NCI-H187 treated with DMSO at 0.1 percent for 48 hours (cell line): ENCODE results near the gene YPEL2.

Experiments used
- DNase-seq: peaks from one replicate; lab custom pipeline; 2025; lab: John Stamatoyannopoulos, UW

Gene YPEL2

DNA sequence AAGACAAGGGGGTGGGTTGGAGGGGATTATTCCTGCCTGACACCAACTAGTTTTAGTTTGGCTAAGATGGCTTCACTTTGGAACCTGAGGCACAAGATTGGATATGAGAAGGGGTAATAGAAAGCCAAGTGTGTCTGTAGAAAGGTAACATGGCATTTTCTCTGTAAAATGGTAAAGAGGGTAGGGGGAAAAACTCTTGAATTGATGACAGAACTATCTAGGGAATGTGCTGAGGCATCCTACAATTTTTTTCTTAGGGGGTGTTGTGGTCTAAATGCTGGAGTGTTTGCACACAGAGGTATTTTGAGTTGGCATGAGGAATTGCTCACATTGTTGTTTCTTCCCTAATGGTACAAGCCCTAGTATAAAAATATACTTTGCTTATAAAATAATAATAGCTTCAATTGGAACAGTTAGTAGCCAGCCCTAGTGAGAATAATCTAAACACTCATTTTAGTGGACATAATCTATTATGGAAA is 25.8 kb downstream of the YPEL2 start:
- no peak for DNase-seq

DNA sequence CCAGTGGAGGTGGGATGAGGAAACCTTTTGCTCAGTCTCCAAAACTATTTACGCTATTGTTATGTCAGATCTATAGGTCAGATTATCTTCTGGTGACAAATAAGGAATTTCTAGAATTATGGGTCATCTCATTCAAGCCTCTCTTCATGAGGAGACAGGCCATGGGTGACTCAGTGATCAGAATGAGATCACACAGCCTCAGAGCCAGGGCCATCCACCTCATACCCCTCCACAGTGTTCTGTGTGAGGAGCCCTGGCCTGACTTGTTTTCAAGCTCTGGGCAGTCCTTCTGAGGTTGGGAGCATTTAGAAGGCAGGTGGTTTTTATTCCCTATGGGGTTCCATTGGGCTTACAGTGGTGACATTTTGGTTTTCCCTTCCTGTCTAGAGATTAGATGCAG is 26.5 kb downstream of the YPEL2 start:
- no peak for DNase-seq

DNA sequence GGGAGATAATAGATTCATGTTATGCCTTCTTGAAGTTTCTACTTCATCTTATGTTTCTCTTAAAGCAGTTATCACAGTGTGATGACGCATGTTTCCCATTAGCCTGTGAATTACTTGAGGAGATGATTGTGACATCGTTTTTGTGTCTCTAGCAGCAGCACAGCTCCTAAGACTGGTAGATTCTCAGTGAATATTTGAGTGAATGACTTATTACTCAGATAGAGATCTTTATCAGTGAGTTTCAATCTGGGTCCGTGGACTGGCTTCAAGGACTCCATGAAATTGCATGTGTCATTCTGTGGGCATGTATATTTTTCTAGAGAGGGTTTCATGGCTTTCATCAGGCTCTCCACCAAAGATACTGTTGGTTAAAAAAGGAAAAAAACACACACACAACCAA is 29.9 kb downstream of the YPEL2 start:
- DNase-seq = no peak

DNA sequence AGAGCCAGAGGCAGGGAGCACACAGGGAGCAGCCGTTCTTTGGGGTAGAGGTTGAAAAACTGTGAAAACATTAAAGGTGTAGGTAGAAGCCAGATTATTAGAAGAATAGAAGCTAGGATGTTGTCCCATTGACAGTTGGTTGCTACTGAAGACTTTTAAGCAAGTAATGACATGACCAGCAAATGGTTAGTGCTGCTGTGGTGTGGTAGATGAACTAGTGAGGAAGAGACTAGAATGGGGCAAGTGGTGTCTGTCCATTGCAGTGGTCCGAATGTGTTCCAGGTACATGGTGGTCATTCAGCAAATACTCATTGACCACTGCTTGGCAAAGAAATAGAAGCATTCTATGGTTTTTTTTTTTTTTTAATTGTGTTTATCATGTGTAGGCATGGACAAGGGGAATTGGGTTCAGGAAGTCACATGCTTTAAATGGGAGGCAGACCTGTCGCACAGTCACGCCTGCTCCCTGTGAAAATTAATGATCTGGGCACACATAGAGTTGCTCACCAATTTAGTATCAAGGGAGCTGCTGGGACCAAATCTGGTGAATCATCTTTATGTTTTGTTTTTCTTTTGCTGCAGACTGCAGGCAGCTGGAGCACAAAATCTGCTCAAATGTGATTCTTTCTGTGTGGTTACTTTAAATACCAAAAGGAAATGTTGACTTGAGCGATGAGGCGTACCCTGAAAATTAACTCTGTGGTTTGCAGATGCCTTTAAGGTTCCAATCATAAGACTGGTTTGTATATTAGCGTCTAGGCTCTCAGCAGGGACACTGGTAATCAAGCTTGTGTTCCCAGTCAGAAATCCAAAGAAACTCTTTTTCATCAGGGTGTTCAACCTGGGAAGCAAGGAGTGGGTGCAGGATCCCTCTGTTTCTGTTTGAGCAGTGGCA is 30.7 kb downstream of the YPEL2 start:
- DNase-seq = no peak

DNA sequence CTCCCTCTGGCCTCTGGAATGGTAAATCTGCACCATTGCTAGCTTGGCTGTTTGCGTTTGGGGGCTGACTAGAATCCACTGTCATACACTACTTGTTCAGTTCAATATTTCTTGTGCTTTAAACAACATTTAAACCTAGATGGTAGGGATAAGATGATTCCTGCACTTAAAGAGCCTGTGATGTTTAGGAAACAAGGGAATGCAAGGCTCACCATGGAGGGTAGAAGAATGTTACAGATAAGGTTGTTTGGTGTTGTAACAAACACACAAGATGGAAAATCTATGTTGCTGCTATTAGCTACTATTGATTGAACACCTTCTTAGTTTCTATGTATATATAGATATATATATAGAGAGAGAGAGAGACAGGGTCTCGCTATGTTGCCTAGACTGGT is 31.4 kb downstream of the YPEL2 start:
- DNase-seq = no peak

DNA sequence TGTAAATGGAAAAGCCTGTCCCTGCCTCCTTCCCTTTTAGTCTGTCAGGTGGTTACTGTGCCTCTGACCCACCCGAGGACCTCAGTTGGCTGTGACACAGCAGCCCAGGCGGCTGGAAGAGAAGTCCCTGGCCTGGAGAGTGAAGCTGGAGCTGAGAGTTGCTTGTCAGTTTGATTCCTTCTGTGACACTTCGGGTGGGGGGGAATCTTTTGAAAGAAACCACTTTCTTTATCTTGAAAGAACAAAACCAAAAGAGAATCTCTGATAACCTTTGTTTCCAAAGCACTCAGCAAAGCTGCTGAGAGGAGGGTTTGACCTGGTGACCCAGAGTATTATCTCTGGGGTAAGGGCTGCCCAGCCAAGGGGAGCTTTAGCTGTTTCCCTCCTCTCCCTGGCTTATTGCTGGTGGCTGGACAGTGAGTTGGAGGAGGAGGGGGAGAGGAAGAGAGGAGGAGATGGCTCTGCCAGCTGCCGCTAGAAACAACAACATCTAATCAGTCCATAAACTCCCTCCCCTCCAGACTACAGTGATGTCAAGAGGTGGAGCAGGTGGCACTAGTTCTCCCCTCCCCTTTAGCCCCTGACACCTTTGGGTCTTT is 34.0 kb downstream of the YPEL2 start:
- DNase-seq = no peak

DNA sequence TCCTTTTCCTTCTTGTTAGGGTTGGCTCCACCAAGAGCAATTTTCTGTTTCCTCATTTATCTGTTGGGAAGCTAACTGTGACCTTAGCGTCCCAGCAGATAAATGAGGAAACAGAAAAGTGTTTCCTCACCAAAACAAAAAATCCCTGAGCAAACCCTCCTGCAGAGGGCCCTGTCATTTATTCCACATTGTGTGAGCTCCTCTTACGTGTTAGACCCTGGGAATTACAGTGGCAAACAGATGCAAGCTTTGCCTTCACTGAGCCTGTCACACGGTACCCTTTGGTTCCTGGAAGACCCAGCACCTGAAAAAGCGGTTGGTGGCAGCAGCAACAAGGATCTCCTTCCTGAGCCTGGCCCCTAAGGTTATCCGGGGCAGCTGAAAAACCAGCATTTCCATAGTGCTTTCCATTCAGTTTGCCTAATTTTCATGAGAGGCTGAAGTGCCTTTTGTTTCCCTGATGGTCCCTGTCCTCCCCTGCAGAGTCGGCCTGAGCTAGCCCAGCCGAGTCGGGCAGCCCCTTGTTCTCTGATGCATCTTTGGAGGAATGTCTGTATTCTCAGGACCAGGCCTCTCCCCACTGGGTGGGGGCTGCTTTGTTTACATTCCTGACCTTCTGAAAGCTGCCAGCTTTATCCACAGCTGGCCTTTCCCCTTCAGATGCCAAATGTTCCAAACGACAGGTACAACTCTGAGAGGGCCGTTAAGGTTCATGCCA is 34.7 kb downstream of the YPEL2 start:
- no peak for DNase-seq

DNA sequence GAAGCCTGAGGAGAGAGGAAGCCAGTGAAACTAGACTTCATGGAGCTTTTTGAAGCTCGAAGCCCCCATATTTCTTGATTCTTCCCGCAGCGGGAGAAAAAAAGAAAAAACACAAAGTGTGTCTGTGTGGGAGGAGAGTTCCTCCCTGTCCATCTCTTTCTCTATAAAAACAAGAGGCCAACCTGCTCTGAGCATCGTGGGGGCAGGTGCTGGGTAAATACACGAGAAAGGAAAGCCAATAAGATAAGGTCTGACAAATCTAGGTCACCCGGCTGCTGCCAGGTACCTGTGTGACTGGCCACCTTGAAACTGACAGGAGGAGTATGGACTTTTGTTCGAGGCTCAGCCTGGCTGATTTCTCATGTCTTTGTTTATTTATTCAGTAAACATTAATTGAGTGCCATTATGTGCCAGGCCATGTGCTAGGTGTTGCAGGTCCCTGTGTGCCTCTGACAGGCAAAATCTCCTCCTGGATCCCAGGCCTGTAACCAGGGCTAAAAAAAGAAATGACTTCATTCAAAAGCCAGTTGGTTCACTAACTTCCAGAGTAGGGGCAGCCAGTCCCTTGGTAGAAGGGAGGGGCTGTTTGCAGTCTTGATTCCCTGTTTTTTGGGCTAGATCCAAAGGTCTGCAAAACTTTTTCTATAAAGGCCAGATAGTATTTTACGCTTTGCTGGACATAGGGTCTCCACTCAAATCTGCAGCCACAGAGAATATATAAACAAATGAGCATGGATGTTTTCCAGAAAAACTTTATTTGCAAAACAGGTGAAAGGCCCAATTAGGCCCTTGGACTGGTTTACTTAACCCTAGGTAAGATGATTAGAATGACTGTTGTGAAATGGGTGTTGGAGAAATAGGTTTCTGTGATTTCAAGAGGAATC is 35.6 kb downstream of the YPEL2 start:
- no peak for DNase-seq

DNA sequence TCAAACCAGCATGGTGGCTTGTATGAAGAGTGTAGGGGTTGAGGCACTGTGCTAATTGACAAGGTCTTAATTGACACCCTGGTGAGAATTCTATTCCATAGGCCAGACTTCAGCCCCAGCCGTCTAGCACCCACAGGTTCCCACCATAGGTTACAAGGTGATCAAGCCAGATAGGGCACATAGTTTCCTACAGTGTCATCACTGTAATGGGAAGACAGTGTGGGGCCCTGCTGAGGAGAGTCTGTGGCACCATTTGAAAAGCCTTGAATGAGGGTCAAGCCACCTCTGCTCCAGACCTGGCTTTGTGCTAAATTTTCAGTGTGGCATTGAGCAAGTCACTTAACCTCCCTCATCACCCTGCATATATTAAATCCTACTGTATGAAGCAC is 36.2 kb downstream of the YPEL2 start:
- DNase-seq = no peak

DNA sequence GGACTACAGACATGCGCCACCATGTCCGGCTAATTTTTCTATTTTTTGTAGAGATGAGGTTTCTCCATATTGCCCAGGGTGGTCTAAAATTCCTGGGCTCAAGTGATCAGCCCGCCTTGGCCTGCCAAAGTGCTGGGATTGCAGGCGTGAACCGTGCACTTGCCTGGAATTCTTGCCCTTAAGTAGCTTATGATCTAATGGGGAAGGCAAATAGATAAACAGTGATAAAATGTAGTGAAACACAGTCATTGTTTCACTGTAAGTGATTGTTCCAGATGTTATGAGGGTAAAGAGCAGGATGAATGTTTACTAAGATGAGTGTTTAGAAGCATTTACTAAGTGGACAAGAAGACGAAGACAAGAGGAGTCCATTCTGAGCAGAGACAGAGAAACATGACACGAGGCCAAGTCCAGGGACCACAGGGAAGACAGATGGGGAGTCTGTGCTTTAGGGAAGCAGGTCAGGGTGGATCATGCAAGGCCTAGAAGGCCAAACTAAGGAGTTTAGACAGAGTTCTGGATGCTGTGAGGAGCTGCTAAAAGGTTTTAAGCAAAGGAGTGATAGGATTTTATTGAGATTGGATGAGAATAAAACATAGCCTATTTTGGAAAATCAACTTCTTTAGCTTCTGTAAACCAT is 36.9 kb downstream of the YPEL2 start:
- DNase-seq = no peak

DNA sequence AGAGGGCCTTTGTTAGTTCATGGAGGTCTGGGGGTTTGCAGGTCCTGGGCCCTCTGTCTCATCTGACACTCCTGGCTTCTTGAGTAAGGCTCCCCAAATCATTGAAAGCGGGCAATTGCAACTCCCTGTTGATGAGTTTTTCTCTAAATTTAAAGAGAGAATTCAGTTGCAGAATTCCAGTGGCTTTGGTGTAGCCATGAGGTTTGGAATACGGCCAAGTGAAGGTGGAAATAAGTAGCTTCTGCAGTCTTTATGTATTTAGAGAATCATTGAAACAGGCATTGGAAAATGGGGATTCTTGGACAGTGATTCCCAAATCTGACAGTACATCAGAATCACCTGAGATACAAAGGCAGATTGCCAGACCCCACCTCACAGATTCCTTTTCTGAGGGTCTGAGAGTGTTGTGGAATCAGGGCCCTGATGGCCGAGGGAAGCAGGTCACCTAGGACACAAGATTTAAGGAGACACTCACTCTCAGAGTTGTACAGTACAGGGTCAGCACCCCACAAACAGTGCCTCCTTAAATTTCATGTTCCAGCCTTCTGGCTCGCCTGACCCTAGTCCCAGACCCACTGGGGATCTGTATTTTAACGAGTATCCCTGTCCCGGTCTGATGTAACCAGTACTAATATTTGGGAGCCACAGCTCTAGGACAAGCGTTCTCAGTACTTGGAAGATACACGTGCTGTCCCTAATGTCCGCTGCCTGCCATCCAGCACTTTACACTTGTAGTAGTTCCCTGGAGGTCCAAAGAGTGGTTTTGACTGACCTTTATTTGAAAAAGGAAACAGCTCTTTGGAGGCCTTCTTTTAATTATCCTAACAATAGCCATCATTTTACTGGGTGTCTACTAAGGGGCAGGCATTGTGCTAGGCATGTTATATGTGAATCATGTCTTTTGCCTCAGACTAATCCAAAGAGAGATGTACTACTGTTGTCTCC is 37.8 kb downstream of the YPEL2 start:
- no peak for DNase-seq

DNA sequence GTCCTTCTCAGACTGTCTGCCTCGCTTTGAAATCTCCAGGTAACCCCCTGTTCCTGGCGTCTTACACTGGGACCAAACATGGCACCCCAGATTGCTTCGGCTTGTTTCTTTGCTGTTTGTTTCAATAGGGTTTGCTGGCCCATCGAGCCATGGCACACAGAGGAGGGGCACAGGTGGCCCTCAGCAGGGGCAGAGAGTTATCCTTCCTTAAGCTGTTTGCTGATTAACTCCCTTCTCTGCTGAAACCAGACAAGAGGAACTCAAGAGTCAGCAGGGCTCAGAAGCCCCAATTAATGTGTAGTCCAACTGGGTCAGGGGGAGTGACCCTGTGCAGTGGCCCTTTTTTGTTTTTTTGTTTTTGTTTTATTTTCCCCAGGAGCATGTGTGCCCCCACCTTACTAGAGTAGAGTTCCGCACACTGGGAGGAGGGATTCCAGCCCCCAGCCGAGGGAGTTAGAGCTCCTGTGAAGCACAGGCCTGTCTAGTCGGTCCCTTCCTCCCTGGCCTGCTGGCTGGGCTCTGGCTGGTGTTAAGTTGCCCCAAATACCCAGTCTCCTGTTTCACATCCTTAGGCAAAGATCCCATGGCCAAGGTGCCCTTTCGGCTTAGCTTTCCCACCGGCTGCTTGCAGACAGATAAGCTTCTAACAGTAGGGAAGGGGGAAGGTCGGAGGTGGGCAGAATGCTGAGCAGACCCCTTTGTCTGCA is 39.3 kb downstream of the YPEL2 start:
- DNase-seq = no peak

DNA sequence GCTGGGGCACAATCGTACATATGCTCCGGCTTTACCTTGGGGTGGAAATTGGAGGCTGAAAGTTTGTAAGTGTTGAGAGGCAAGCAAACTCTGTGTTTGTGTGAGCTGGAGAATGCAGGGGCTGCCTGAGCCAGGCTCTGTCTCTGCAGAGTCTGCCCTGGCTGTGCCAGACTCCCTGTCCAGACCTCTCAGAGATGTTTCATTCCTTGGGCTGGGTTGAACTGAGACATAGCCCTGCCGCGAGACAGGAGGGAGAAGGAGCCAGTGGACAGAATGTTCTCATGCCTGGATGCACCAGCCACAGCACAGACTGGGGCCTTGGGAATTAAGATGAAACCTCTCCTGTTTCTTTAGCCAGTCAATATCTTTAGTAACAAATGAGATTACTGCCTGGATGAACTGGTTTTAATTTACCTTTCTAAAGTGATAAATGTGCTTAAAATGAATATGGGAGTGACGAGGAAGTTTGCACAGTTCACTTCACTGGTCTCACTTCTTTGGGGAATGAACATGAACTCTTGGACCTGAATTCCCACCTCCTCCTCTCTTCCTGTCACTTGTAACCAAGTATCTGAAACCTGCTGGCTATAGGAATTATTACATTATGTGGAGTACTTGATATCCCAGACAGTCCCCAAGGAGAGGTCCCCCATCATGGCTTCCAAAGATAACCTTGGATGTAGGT is 40.1 kb downstream of the YPEL2 start:
- DNase-seq = no peak

DNA sequence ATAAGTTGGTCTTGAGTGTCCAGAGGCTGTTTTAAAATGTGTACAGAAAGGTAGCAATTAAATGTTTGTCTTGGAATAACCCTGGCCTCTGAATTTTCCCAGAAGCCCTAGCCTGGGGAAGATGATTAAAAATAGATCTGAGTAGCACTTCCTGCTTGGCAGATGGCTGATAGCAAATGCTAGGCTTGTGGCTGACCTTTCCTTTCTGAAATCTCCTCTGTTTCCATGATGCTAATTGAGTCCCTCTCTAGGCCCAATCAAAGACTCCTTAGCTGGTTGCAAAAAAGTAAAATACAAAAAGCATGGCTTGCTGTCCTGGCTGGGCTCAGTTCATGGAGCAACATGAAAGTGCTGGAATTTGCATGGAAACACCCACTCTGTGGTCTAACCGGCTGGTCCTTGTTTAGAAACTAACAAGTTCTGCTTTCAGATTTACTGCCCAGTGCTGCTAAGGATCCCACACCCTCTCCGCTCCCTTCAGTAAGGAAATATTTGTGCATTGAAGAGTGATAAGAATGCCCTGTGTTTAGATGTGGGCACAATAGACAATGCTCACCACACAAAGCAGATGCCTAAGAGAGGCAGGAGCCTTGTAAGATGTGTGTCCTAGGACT is 40.8 kb downstream of the YPEL2 start:
- no peak for DNase-seq

DNA sequence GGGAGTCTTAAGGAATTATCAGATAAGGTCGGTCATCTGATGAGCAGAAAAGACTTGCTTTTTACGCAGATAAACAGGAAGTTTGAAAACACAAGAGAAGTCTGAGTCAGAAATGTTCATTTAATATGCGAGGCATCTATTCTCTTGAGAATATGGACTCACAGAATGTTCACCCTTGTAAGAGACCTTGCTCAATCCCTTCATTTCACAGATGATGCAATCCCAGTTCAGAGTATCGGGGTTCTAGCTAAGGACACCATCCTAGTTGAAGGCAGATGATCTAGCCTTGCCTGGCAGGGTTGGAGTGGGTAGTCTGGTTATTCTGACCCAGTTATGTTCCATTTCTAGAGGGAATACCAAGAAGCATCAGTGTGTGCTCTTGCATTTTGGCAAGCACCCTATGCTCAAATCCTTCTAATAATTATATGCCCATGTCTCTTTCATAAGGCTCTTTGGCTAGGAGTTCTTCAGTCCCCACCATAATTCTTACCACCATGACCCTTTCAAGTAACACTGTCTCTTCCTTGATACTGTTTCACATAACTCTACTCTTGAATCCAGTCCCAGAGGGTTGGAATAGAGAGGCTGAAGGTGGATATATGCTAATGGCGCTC is 42.5 kb downstream of the YPEL2 start:
- DNase-seq = no peak

DNA sequence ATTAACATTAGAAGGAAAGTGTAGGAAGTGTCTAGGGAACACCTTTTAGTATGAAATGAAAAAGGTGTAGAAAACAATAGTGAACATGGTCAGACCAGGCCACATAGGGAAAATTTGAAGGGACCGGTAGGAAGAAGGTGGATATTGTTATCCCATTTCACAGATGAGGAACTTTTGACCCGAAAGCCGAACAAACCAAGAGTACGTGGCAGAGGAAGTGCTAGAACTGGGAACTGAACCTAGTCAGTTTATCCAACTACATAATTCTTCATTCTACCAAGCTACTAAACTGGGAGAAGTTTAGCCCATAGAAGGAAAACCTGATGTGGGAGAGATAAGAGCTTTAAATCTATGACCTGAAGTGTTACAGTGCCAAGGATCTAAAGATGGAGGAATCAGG is 43.2 kb downstream of the YPEL2 start:
- DNase-seq = no peak

DNA sequence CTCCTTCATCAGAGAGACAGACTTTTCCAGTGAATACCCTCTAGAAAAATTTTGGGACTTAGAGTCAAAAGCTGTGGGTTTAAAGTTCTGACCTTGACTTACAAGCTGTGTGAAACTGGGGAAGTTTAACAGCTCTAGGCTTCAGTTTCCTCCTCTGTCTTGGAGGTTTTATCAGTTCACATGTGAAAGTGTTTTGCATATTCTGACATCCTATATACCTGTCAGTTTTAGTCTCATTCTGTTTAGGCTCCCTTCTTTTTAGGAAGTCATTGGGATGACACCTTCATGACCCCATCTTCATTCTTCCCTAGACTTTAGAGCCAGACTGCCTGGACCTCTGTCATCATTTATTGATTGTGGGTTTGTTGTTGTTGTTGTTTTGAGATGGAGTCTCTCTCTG is 44.4 kb downstream of the YPEL2 start:
- no peak for DNase-seq

DNA sequence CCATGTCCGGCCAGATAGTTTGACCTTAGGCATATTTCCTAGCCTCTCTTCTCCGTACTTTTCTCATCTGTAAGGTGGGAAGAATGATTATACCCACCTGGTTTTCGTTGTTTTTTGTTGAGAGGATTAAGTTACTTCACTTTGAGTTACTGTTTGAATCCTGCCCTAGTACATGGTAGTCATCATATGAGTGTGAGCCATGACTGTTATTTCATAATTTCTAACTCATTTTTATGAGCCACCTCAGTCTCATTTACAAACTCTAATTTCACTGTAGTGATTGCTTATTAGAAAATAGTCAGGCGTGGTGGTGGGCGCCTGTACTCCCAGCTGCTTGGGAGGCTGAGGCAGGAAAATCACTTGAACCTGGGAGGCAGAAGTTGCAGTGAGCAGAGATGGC is 45.1 kb downstream of the YPEL2 start:
- DNase-seq = no peak
